NCI-H2029 (cell line): ENCODE results near the gene BNC2.

Experiments
- DNase-seq: peaks from one replicate; lab custom pipeline; 2025; lab: John Stamatoyannopoulos, UW

The BNC2 gene

GRCh38 chr9:16628413-16628812 is 242.1 kb downstream of the BNC2 start:
- DNase-seq = no peak

- no peak for DNase-seq
Measured at GRCh38 chr9:16627967-16628366, 242.5 kb downstream of the BNC2 start.

GRCh38 chr9:16627521-16627920 is 242.9 kb downstream of the BNC2 start:
- no peak for DNase-seq

- DNase-seq = no peak
Measured at GRCh38 chr9:16626577-16627130, 243.8 kb downstream of the BNC2 start.

GRCh38 chr9:16625811-16626210 is 244.7 kb downstream of the BNC2 start:
- DNase-seq = no peak

- DNase-seq = no peak
Measured at GRCh38 chr9:16625161-16625631, 245.3 kb downstream of the BNC2 start.

- DNase-seq = no peak
Measured at GRCh38 chr9:16624744-16625117, 245.7 kb downstream of the BNC2 start.

GRCh38 chr9:16623989-16624743 is 246.3 kb downstream of the BNC2 start:
- DNase-seq = no peak

- DNase-seq = no peak
Measured at GRCh38 chr9:16622541-16622940, 247.9 kb downstream of the BNC2 start.

GRCh38 chr9:16619914-16620520 is 250.5 kb downstream of the BNC2 start:
- DNase-seq = no peak

- DNase-seq = no peak
Measured at GRCh38 chr9:16619402-16619801, 251.1 kb downstream of the BNC2 start.

GRCh38 chr9:16618524-16618923 is 251.9 kb downstream of the BNC2 start:
- no peak for DNase-seq

- no peak for DNase-seq
Measured at GRCh38 chr9:16616686-16617085, 253.8 kb downstream of the BNC2 start.

GRCh38 chr9:16615451-16615850 is 255.0 kb downstream of the BNC2 start:
- no peak for DNase-seq

GRCh38 chr9:16613605-16614004 is 256.9 kb downstream of the BNC2 start:
- DNase-seq = no peak

- DNase-seq = no peak
Measured at GRCh38 chr9:16613051-16613450, 257.4 kb downstream of the BNC2 start.

GRCh38 chr9:16612627-16613026 is 257.8 kb downstream of the BNC2 start:
- DNase-seq = no peak

- no peak for DNase-seq
Measured at GRCh38 chr9:16611983-16612382, 258.5 kb downstream of the BNC2 start.

- DNase-seq = no peak
Measured at GRCh38 chr9:16611001-16611400, 259.5 kb downstream of the BNC2 start.

- DNase-seq = no peak
Measured at GRCh38 chr9:16610538-16610937, 259.9 kb downstream of the BNC2 start.

GRCh38 chr9:16608906-16609305 is 261.6 kb downstream of the BNC2 start:
- DNase-seq = no peak

GRCh38 chr9:16602494-16602893 is 268.0 kb downstream of the BNC2 start:
- no peak for DNase-seq

GRCh38 chr9:16601991-16602390 is 268.5 kb downstream of the BNC2 start:
- DNase-seq = no peak
